Measurements from ENCODE around the gene S100A2.

DNA sequence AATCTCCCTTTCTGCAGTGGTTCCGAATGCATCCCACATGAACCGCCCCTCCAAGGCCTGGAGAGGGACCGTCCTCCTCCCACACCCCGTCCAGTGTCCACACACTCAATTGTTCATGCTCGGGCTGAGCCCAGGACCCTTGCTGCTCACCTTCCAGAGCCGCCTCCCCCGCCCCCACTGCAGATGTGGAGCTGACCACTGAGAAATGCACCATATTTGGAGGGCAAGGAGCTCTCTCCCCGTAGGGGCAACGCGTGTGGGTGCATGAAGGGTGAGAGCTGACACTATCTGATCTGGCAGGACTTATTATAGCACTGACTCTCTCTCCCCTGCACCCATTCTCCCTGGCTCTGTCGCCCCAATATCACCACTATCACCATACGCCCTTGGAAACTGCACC lies 12.5 kb downstream of the S100A2 start:
- no peak for TF ChIP-seq CTCF (IDR thresholded peaks at IDR 0.05 in 8 of 11, conservative IDR thresholded peaks at IDR 0.05 in 3 of 11)
- no peak for TF ChIP-seq POLR2AphosphoS5 (IDR thresholded peaks at IDR 0.05)

Measured in spleen (tissue), 7 donors.